Fibroblast of lung (primary cell): Measurements from ENCODE around the gene CSTB.

Experiments used
- EZH2 ChIP-seq: IDR thresholded peaks from 2 replicates; pipeline ENCODE4 v1.5.1; 2012; ENCODE audit warnings: low read length, control low read depth, mild to moderate bottlenecking; ENCODE audit errors: missing control alignments
- TF ChIP-seq, protein P1 (sequence below), 2 donors: IDR thresholded peaks in 1 of 2; conservative IDR thresholded peaks in 1 of 2; 1 replicate in 1 of 2; 2 replicates in 1 of 2; pipeline ENCODE4 v1.5.1; 2011 to 2012; ENCODE audit warnings: low read length in 2 of 2, control low read depth in 1 of 2, inconsistent platforms in 1 of 2, low read depth in 1 of 2, mild to moderate bottlenecking in 1 of 2

DNA sequence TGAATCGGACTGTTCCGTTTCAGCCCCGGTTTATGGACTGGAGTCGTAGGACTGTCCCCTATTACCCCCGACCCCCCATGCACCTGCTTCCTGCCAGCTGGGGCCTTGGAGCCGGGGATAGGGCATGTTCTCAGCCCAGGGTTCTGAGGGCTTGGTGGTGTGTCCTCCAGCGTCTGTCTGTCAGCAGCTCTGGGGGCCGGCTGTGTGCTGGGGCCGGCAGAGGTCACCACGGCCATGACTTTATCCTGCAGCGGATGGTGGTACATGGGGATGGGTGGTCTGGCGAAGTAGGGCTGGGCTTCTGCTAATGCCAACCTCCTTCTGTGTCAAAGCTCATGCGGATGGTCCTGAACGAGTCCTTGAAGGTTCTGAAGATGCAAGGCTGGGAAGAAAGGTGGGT lies 18.7 kb upstream of the CSTB start:
- no peak for TF ChIP-seq EZH2
- TF ChIP-seq, protein P1, sequence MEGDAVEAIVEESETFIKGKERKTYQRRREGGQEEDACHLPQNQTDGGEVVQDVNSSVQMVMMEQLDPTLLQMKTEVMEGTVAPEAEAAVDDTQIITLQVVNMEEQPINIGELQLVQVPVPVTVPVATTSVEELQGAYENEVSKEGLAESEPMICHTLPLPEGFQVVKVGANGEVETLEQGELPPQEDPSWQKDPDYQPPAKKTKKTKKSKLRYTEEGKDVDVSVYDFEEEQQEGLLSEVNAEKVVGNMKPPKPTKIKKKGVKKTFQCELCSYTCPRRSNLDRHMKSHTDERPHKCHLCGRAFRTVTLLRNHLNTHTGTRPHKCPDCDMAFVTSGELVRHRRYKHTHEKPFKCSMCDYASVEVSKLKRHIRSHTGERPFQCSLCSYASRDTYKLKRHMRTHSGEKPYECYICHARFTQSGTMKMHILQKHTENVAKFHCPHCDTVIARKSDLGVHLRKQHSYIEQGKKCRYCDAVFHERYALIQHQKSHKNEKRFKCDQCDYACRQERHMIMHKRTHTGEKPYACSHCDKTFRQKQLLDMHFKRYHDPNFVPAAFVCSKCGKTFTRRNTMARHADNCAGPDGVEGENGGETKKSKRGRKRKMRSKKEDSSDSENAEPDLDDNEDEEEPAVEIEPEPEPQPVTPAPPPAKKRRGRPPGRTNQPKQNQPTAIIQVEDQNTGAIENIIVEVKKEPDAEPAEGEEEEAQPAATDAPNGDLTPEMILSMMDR (conservative IDR thresholded peaks at IDR 0.05 in 1 of 2, IDR thresholded peaks at IDR 0.05 in 1 of 2; ENCODE audit: low read depth in 1 of 2, low read length in 2 of 2): no peak
